ENCODE measurements around the gene FIGNL2. TPM values are rescaled to one million over a fixed set of nuclear protein-coding genes. Genes with fewer than 3 reads are reported as not detected.
A peak's percentile ranks its signal among the peaks of the same experiment; 100 is the strongest.

FIGNL2 gene
- total and polyA plus RNA-seq, 10 donors = 0.20 to 3.0 (median 1.4) TPM

GRCh38 chr12:51818566-51819300 lies 29.8 kb downstream of the FIGNL2 start:
- TF ChIP-seq CTCF (IDR thresholded peaks at IDR 0.05 in 8 of 11, conservative IDR thresholded peaks at IDR 0.05 in 3 of 11) (no peak), POLR2A (IDR thresholded peaks at IDR 0.05) (no peak), POLR2AphosphoS5 (IDR thresholded peaks at IDR 0.05) (no peak)
- intact Hi-C loops (cut with DNase I; ENCODE audit: low total_unique reads) = no loop called here
- Histone ChIP-seq H3K36me3 (no peaks in the 10 kb centered on the region), H3K4me1 (peaks cover 8 to 71% (median 40%) of the 10 kb centered on the region in 6 donors), H3K9me3 (no peaks in the 10 kb centered on the region), H3K27ac (peak overlapping the region in 4 of 8 donors; percentile 84 to 88 (median 86)), H3K4me3 (no peak overlapping the region), H3K27me3 (replicated peaks in 1 of 7) (peaks cover 0 to 63% (median 4%) of the 10 kb centered on the region in 7 donors)
- 43 to 67% (median 60%) methylated on average over 4 of the region's 4 CpGs for WGBS, 5 donors
- DNase-seq = no peak

GRCh38 chr12:51818086-51818485 lies 30.4 kb downstream of the FIGNL2 start:
- Histone ChIP-seq H3K4me1 (peaks cover 8 to 73% (median 43%) of the 10 kb centered on the region in 6 donors), H3K27ac (peak overlapping the region in 3 of 8 donors; percentile 31 to 88 (median 86)), H3K9me3 (no peaks in the 10 kb centered on the region), H3K27me3 (replicated peaks in 1 of 7) (peaks cover 0 to 68% (median 4%) of the 10 kb centered on the region in 7 donors), H3K4me3 (no peak overlapping the region), H3K36me3 (no peaks in the 10 kb centered on the region)
- TF ChIP-seq POLR2A (IDR thresholded peaks at IDR 0.05) (no peak), POLR2AphosphoS5 (IDR thresholded peaks at IDR 0.05) (no peak), CTCF (IDR thresholded peaks at IDR 0.05 in 8 of 11, conservative IDR thresholded peaks at IDR 0.05 in 3 of 11) (no peak)
- intact Hi-C loops (cut with DNase I; ENCODE audit: low total_unique reads) = no loop called here
- WGBS, 5 donors = 87 to 93% (median 93%) methylated on average over 1 to 5 of the region's 5 CpGs
- DNase-seq = no peak

GRCh38 chr12:51817027-51817953 lies 31.2 kb downstream of the FIGNL2 start:
- 85 to 93% (median 91%) methylated on average over 10 of the region's 10 CpGs for WGBS, 5 donors
- intact Hi-C loops (cut with DNase I; ENCODE audit: low total_unique reads) = no loop called here
- DNase-seq = no peak
- no peak overlapping the region for H3K4me3 ChIP-seq
- no peaks in the 10 kb centered on the region for H3K36me3 ChIP-seq
- TF ChIP-seq POLR2A (IDR thresholded peaks at IDR 0.05) = no peak
- no peak for TF ChIP-seq POLR2AphosphoS5 (IDR thresholded peaks at IDR 0.05)
- TF ChIP-seq CTCF (IDR thresholded peaks at IDR 0.05 in 8 of 11, conservative IDR thresholded peaks at IDR 0.05 in 3 of 11) = no peak
- H3K27ac ChIP-seq = no peak overlapping the region
- H3K27me3 ChIP-seq (replicated peaks in 1 of 7) = peaks cover 0 to 68% (median 4%) of the 10 kb centered on the region in 7 donors
- peaks cover 8 to 65% (median 40%) of the 10 kb centered on the region in 6 donors for H3K4me1 ChIP-seq
- H3K9me3 ChIP-seq = no peaks in the 10 kb centered on the region

Data from spleen (tissue), 11 donors.